Measurements from ENCODE around the gene CTNNA3. TPM values are rescaled to one million over a fixed set of nuclear protein-coding genes. Genes with fewer than 3 reads are reported as not detected.

Gene CTNNA3
- total RNA-seq, 2 donors from 2014 or later = 3.2 to 7.2 TPM

DNA sequence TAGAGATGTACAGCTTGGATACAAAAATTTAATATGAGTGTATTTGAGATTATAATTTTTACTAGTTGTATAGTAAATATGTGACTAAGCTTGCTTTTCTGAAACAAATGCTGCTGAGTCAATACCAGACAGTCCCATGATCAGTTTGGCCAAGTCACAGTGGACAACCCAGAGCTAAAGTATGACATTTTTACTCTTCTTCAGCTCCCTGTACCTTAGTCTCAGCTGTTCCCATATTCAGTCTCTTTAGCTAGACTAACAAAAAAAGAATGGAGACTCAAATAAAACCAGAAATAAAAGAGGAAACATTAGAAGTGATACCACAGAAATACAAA, 189.3 kb downstream of the CTNNA3 start:
- no peaks in the 10 kb centered on the region for H3K4me1 Mint-ChIP-seq
- TF ChIP-seq, protein P1, sequence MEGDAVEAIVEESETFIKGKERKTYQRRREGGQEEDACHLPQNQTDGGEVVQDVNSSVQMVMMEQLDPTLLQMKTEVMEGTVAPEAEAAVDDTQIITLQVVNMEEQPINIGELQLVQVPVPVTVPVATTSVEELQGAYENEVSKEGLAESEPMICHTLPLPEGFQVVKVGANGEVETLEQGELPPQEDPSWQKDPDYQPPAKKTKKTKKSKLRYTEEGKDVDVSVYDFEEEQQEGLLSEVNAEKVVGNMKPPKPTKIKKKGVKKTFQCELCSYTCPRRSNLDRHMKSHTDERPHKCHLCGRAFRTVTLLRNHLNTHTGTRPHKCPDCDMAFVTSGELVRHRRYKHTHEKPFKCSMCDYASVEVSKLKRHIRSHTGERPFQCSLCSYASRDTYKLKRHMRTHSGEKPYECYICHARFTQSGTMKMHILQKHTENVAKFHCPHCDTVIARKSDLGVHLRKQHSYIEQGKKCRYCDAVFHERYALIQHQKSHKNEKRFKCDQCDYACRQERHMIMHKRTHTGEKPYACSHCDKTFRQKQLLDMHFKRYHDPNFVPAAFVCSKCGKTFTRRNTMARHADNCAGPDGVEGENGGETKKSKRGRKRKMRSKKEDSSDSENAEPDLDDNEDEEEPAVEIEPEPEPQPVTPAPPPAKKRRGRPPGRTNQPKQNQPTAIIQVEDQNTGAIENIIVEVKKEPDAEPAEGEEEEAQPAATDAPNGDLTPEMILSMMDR (conservative IDR thresholded peaks at IDR 0.05) = no peak

DNA sequence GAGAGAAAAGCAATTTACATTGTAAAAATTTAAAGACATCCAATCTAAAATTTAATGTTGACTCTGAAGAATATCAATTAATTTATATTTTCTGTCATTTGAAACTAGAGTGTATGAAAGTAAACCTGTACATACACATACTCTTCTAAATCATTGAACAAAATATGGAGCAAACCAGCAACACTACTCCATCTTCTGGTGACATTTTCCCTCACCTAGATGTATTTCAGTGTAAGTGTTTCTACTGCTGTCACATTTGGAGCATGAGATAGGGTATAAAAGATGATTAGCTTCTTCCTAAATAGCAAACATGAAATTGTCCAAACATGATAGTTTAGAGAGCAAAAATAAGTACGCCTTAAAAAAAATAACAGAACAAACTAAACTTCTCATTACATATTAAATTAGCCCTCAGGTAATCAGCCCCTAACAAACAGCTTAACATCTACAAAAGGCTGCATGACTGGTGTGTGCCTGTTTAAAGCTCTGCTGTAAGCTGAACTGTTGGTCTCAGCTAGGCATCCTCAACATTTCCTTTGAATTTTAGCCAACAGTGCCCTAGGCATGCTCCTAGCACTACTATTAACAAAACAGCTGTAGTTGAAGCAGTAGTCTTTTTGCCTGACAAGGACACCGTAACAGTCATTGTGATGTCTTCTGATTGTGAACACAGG, 189.8 kb downstream of the CTNNA3 start:
- no peaks in the 10 kb centered on the region for H3K9me3 ChIP-seq (ENCODE audit: control insufficient read depth, low read length)
- H3K27ac ChIP-seq (ENCODE audit: low read depth, low read length) = no peak overlapping the region
- Mint-ChIP-seq H3K27me3 (ENCODE audit: insufficient read depth) (no peaks in the 10 kb centered on the region), H3K4me3 (no peak overlapping the region), H3K4me1 (no peaks in the 10 kb centered on the region), H3K27ac (no peak overlapping the region), H3K36me3 (ENCODE audit: low read depth) (no peaks in the 10 kb centered on the region), H3K9me3 (peaks cover 4% of the 10 kb centered on the region)
- no peaks in the 10 kb centered on the region for H3K27me3 ChIP-seq (ENCODE audit: control insufficient read depth, insufficient read depth, low read length, poor library complexity, severe bottlenecking)
- no peak overlapping the region for H3K9ac ChIP-seq (ENCODE audit: extremely low read depth, low read length, poor library complexity, severe bottlenecking)
- TF ChIP-seq, protein P1 (conservative IDR thresholded peaks at IDR 0.05) = no peak
- H3K36me3 ChIP-seq (ENCODE audit: control insufficient read depth, insufficient read depth, low read length) = no peaks in the 10 kb centered on the region
- WGBS, 2 experiments (ENCODE audit: insufficient coverage in 1 of 2, insufficient read length in 1 of 2) = 86 to 100% methylated on average over 1 to 2 of the region's 2 CpGs
- no peaks in the 10 kb centered on the region for H3K4me1 ChIP-seq (ENCODE audit: control insufficient read depth, insufficient read depth, low read length)
- no peak for DNase-seq
- no peak overlapping the region for H3K4me3 ChIP-seq (ENCODE audit: low read length)

More for the DNA sequence above, 189.3 kb downstream of the CTNNA3 start:
- no peak overlapping the region for H3K4me3 ChIP-seq (ENCODE audit: low read length)
- H3K36me3 ChIP-seq (ENCODE audit: control insufficient read depth, insufficient read depth, low read length) = no peaks in the 10 kb centered on the region
- no peaks in the 10 kb centered on the region for H3K4me1 ChIP-seq (ENCODE audit: control insufficient read depth, insufficient read depth, low read length)
- H3K4me3 Mint-ChIP-seq = no peak overlapping the region
- peaks cover 4% of the 10 kb centered on the region for H3K9me3 Mint-ChIP-seq
- H3K27ac Mint-ChIP-seq = no peak overlapping the region
- H3K27ac ChIP-seq (ENCODE audit: low read depth, low read length) = no peak overlapping the region
- no peaks in the 10 kb centered on the region for H3K36me3 Mint-ChIP-seq (ENCODE audit: low read depth)
- H3K9ac ChIP-seq (ENCODE audit: extremely low read depth, low read length, poor library complexity, severe bottlenecking) = no peak overlapping the region
- no peak for DNase-seq
- no peaks in the 10 kb centered on the region for H3K9me3 ChIP-seq (ENCODE audit: control insufficient read depth, low read length)
- no peaks in the 10 kb centered on the region for H3K27me3 Mint-ChIP-seq (ENCODE audit: insufficient read depth)
- H3K27me3 ChIP-seq (ENCODE audit: control insufficient read depth, insufficient read depth, low read length, poor library complexity, severe bottlenecking) = no peaks in the 10 kb centered on the region

DNA sequence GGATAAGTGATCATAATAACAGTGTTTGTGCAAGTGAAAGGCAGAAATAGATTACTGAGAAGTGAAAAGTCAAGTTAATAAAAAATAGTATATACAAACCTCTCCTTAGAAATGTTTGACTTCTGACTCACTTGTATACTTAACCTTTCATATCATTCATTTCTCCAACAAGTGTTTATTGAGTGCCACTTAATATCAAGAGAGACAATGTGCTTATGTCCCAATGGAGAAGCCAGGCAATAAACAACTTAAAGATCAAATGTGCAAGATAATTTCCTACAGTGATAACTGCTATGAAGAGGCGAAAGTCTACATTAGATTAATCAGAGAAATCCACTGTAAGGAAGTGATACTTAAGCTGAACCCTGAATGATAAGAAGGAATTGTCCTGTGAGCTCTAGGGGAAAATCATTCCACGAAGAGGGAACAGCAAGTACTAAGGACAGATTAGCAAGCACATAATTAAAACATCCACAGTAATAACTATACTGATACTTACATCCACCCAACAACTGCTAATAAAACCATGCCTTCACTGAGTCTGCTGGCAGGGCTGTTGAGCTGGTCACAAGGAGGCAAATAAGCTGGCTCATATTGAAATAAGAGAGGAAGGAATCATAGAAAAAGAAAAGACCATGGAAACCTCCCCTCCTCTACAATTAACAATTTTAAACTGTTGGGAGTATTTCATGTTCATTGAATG, 203.5 kb downstream of the CTNNA3 start:
- Histone ChIP-seq H3K4me1 (ENCODE audit: control insufficient read depth, insufficient read depth, low read length) (no peaks in the 10 kb centered on the region), H3K4me3 (ENCODE audit: low read length) (no peak overlapping the region), H3K9ac (ENCODE audit: extremely low read depth, low read length, poor library complexity, severe bottlenecking) (no peak overlapping the region), H3K9me3 (ENCODE audit: control insufficient read depth, low read length) (no peaks in the 10 kb centered on the region), H3K27me3 (ENCODE audit: control insufficient read depth, insufficient read depth, low read length, poor library complexity, severe bottlenecking) (no peaks in the 10 kb centered on the region), H3K27ac (ENCODE audit: low read depth, low read length) (no peak overlapping the region), H3K36me3 (ENCODE audit: control insufficient read depth, insufficient read depth, low read length) (no peaks in the 10 kb centered on the region)
- TF ChIP-seq, protein P1 (conservative IDR thresholded peaks at IDR 0.05) = no peak
- Mint-ChIP-seq H3K27ac (no peak overlapping the region), H3K27me3 (ENCODE audit: insufficient read depth) (no peaks in the 10 kb centered on the region), H3K36me3 (ENCODE audit: low read depth) (no peaks in the 10 kb centered on the region), H3K9me3 (no peaks in the 10 kb centered on the region), H3K4me3 (no peak overlapping the region), H3K4me1 (no peaks in the 10 kb centered on the region)
- DNase-seq = no peak
- WGBS, 2 experiments (ENCODE audit: insufficient coverage in 1 of 2, insufficient read length in 1 of 2) = 93% methylated on average over 2 of the region's 2 CpGs; no CpG with 5 or more reads in 1 of the 2 experiments
